Left lung (tissue), 10 donors: Measurements from ENCODE around the gene SLC9A7. TPM values are rescaled to one million over a fixed set of nuclear protein-coding genes. Genes with fewer than 3 reads are reported as not detected.

Experiments used
- ATAC-seq: fragments of 200-7000 bp; cut with Tn5 transposase; one replicate; pipeline ENCODE4 v1.9.1; 2020; ENCODE audit warnings: moderate library complexity
- DNase-seq, 4 donors: peaks; one replicate each; pipeline ENCODE4 v3.0.0-alpha.2; 2013 to 2020
- H3K27ac ChIP-seq, 2 donors: fragments of 200-600 bp; sonication (generic) in 1 of 2; one replicate each; pipeline versions ENCODE4 v1.5.0 to v1.8.0; 2020 to 2021
- H3K27me3 ChIP-seq, 2 donors: fragments of 200-600 bp; sonication (generic) in 1 of 2; one replicate each; pipeline versions ENCODE4 v1.5.0 to v1.8.0; 2020 to 2021
- H3K36me3 ChIP-seq, 2 donors: fragments of 200-600 bp; sonication (generic) in 1 of 2; one replicate each; pipeline versions ENCODE4 v1.5.0 to v1.8.0; 2020 to 2021
- H3K4me1 ChIP-seq, 2 donors: fragments of 200-600 bp; one replicate each; pipeline ENCODE4 v1.8.0; 2021
- H3K4me3 ChIP-seq, 2 donors: fragments of 200-600 bp; sonication (generic) in 1 of 2; one replicate each; pipeline versions ENCODE4 v1.5.0 to v1.8.0; 2020 to 2021; ENCODE audit warnings: mild to moderate bottlenecking in 1 of 2
- H3K9me3 ChIP-seq, 2 donors: fragments of 200-600 bp; sonication (generic) in 1 of 2; one replicate each; pipeline versions ENCODE4 v1.5.0 to v1.8.0; 2020 to 2021
- CTCF ChIP-seq, 2 donors: fragments of 200-600 bp; sonication (generic) in 1 of 2; IDR thresholded peaks; one replicate each; pipeline versions ENCODE4 v1.5.0 to v1.8.0; 2021; ENCODE audit warnings: antibody characterized with exemption in 2 of 2
- intact Hi-C, 2 donors: fragments of 100-400 bp; cut with DNase I; formaldehyde crosslinking; loops; one replicate each; pipeline versions ENCODE4 v1.11.2 to v1.14.2; 2022
- polyA plus RNA-seq, 6 donors: library from polyadenylated mRNA; unstranded; fragments of 120-200 nt; gene quantifications; one replicate each; pipeline ENCODE4 v1.2.1, GENCODE V29; 2013; ENCODE audit not compliant: insufficient read length in 6 of 6
- total RNA-seq, 2 donors: library from RNA; stranded (reverse); fragmentation: NEBNext Ultra II Directional; extraction: Animal tissue kit (Norgen Biotek cat#: 25700); gene quantifications; one replicate each; pipeline ENCODE4 v1.2.1, GENCODE V29; 2021
- donor health status: DM: no; HTN: yes; CAD: no.
- donor health status: DM: no; HTN: no; CAD: no.

Gene SLC9A7
- total and polyA plus RNA-seq, 8 donors = 2.3 to 10.5 (median 3.2) TPM

GRCh38 chrX:46551494-46552128 lies 207.3 kb downstream of the SLC9A7 start:
- DNase-seq (no peak), ATAC-seq (no peak)
- intact Hi-C loops = no loop called here
- H3K36me3 ChIP-seq = no peaks in the 10 kb centered on the region
- H3K9me3 ChIP-seq = no peaks in the 10 kb centered on the region
- TF ChIP-seq CTCF (IDR thresholded peaks at IDR 0.05) = no peak
- peaks cover 0 to 12% of the 10 kb centered on the region in 2 donors for H3K4me1 ChIP-seq
- H3K4me3 ChIP-seq = no peak overlapping the region
- no peaks in the 10 kb centered on the region for H3K27me3 ChIP-seq
- H3K27ac ChIP-seq = no peak overlapping the region

GRCh38 chrX:46549914-46550313 lies 209.0 kb downstream of the SLC9A7 start:
- Histone ChIP-seq H3K4me1 (peaks cover 0 to 18% of the 10 kb centered on the region in 2 donors), H3K27me3 (no peaks in the 10 kb centered on the region), H3K4me3 (no peak overlapping the region), H3K27ac (no peak overlapping the region), H3K36me3 (no peaks in the 10 kb centered on the region), H3K9me3 (no peaks in the 10 kb centered on the region)
- ATAC-seq (no peak), DNase-seq (no peak)
- no peak for TF ChIP-seq CTCF (IDR thresholded peaks at IDR 0.05)
- intact Hi-C loops = no loop called here

Other genes starting within 250 kb of the SLC9A7 start
- gene ZNF674, start 213.7 kb downstream of the SLC9A7 start, total RNA-seq = 1 to 10 TPM; 4.1 to 5.0 TPM
- 10 to 100 TPM in 1 of 6 donors, 1 to 10 TPM in 5; 6.4 to 10.8 (median 7.7) TPM for gene ZNF674, start 213.7 kb downstream of the SLC9A7 start, polyA plus RNA-seq
- 1 to 10 TPM; 6.9 to 7.3 TPM for gene CHST7, start 185.4 kb downstream of the SLC9A7 start, total RNA-seq
- gene CHST7, start 185.4 kb downstream of the SLC9A7 start, polyA plus RNA-seq = 1 to 10 TPM; 3.8 to 5.5 (median 4.5) TPM
- gene RP2, start 77.9 kb upstream of the SLC9A7 start, total RNA-seq = 10 to 100 TPM; 16.1 to 24.1 TPM
- gene RP2, start 77.9 kb upstream of the SLC9A7 start, polyA plus RNA-seq = 10 to 100 TPM; 13.6 to 17.4 (median 16.1) TPM
- gene JADE3, start 153.3 kb upstream of the SLC9A7 start, total RNA-seq = 10 to 100 TPM in 1 of 2 donors, 1 to 10 TPM in 1; 8.3 to 10.6 TPM
- gene JADE3, start 153.3 kb upstream of the SLC9A7 start, polyA plus RNA-seq = 10 to 100 TPM; 15.0 to 17.3 (median 15.9) TPM